ENCODE results near the gene GLIS1. TPM values are rescaled to one million over a fixed set of nuclear protein-coding genes. Genes with fewer than 3 reads are reported as not detected.

GLIS1 gene
- polyA plus RNA-seq, 1 donor from 2014 or later, result not detected

DNA sequence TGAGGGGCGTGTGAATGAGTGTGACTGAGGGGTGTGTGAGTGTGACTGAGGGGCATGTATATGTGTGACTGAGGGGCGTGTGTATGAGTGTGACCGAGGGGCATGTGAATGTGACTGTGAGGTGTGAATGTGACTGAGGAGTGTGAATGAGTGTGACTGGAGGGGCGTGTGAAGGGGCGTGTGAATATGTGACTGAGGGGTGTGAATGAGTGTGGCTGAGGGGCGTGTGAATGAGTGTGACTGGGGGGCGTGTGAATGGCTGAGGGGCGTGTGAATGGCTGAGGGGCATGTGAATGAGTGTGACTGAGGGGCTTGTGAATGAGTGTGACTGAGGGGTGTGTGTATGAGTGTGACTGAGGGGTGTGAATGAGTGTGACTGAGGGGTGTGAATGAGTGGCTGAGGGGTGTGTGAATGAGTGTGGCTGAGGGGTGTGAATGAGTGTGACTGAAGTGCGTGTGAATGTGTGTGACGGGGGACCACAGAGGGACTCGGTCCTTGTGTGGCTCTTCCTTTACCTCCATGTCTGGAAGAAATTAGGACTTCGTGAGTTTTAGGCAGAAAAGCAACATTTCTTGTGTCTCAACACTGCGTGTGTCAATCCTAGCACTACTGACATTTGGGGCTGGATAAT, 105.8 kb downstream of the GLIS1 start:
- no peaks in the 10 kb centered on the region for H3K79me2 ChIP-seq (replicated peaks; ENCODE audit: insufficient read depth, low read length)

DNA sequence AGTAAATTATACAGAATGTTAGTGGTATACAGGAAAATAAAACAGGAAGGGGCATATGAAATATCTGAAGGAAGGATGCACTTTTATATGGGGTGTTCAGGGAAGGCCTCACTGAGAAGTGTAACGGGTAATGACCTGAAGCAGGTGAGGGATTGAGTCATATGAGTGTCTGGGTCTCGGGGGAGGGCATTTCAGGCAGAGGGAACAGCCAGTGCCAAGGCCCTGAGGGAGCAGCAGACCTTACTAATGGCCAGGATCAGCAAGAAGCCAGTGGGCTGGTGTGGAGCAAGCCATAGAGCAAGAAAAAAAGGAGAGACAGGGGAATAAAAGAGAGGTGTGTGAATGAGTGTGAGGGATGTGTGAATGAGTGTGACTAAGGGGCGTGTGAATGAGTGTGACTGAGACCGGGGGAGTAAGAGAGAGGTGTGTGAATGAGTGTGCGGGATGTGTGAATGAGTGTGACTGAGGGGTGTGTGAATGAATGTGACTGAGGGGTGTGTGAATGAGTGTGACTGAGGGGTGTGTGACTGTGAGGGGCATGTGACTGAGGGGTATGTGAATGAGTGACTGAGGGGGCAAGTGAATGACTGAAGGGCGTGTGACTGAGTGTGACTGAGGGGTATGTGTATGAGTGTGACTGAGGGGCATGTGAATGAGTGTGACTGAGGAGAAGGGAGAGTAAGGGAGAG, 107.2 kb downstream of the GLIS1 start:
- Histone ChIP-seq H3F3A (ENCODE audit: insufficient read depth, low read length, poor library complexity, severe bottlenecking) (no peaks in the 10 kb centered on the region), H3K36me3 (ENCODE audit: insufficient read depth, low read length) (no peaks in the 10 kb centered on the region), H3K4me3 (ENCODE audit: low read length) (no peak overlapping the region), H3K27me3 (ENCODE audit: insufficient read depth, low read depth, low read length) (no peaks in the 10 kb centered on the region), H3K79me2 (replicated peaks; ENCODE audit: insufficient read depth, low read length) (no peaks in the 10 kb centered on the region), H3K9me3 (ENCODE audit: low read length) (no peaks in the 10 kb centered on the region), H3K27ac (ENCODE audit: low read length) (no peak overlapping the region), H4K20me1 (ENCODE audit: insufficient read depth) (no peaks in the 10 kb centered on the region), H3K9ac (ENCODE audit: low read length) (no peak overlapping the region), H3K9me2 (ENCODE audit: insufficient read depth, low read length) (no peaks in the 10 kb centered on the region), H2AFZ (ENCODE audit: low read depth, low read length) (no peak overlapping the region), H3K4me2 (ENCODE audit: low read length) (no peak overlapping the region)
- TF ChIP-seq EZH2 (IDR thresholded peaks at IDR 0.05; ENCODE audit: borderline replicate concordance, insufficient read depth, low read length, poor library complexity, severe bottlenecking) (no peak), SMC3 (conservative IDR thresholded peaks at IDR 0.05; ENCODE audit: poor library complexity) (no peak), POLR2AphosphoS5 (IDR thresholded peaks at IDR 0.05) (no peak), TAF1 (IDR thresholded peaks at IDR 0.05; ENCODE audit: low read depth) (no peak), EP300 (conservative IDR thresholded peaks at IDR 0.05; ENCODE audit: poor library complexity, severe bottlenecking) (no peak), MXI1 (conservative IDR thresholded peaks at IDR 0.05; ENCODE audit: poor library complexity, severe bottlenecking) (no peak), RAD21 (conservative IDR thresholded peaks at IDR 0.05) (no peak)
- TF ChIP-seq, protein P1, sequence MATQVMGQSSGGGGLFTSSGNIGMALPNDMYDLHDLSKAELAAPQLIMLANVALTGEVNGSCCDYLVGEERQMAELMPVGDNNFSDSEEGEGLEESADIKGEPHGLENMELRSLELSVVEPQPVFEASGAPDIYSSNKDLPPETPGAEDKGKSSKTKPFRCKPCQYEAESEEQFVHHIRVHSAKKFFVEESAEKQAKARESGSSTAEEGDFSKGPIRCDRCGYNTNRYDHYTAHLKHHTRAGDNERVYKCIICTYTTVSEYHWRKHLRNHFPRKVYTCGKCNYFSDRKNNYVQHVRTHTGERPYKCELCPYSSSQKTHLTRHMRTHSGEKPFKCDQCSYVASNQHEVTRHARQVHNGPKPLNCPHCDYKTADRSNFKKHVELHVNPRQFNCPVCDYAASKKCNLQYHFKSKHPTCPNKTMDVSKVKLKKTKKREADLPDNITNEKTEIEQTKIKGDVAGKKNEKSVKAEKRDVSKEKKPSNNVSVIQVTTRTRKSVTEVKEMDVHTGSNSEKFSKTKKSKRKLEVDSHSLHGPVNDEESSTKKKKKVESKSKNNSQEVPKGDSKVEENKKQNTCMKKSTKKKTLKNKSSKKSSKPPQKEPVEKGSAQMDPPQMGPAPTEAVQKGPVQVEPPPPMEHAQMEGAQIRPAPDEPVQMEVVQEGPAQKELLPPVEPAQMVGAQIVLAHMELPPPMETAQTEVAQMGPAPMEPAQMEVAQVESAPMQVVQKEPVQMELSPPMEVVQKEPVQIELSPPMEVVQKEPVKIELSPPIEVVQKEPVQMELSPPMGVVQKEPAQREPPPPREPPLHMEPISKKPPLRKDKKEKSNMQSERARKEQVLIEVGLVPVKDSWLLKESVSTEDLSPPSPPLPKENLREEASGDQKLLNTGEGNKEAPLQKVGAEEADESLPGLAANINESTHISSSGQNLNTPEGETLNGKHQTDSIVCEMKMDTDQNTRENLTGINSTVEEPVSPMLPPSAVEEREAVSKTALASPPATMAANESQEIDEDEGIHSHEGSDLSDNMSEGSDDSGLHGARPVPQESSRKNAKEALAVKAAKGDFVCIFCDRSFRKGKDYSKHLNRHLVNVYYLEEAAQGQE (IDR thresholded peaks at IDR 0.05; ENCODE audit: borderline replicate concordance), result no peak
- TF ChIP-seq, protein P2, sequence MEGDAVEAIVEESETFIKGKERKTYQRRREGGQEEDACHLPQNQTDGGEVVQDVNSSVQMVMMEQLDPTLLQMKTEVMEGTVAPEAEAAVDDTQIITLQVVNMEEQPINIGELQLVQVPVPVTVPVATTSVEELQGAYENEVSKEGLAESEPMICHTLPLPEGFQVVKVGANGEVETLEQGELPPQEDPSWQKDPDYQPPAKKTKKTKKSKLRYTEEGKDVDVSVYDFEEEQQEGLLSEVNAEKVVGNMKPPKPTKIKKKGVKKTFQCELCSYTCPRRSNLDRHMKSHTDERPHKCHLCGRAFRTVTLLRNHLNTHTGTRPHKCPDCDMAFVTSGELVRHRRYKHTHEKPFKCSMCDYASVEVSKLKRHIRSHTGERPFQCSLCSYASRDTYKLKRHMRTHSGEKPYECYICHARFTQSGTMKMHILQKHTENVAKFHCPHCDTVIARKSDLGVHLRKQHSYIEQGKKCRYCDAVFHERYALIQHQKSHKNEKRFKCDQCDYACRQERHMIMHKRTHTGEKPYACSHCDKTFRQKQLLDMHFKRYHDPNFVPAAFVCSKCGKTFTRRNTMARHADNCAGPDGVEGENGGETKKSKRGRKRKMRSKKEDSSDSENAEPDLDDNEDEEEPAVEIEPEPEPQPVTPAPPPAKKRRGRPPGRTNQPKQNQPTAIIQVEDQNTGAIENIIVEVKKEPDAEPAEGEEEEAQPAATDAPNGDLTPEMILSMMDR (IDR thresholded peaks at IDR 0.05; ENCODE audit: poor library complexity, severe bottlenecking), result no peak

More for the DNA sequence above, 105.8 kb downstream of the GLIS1 start:
- Histone ChIP-seq H3K9me2 (ENCODE audit: insufficient read depth, low read length) (no peaks in the 10 kb centered on the region), H3K4me3 (ENCODE audit: low read length) (no peak overlapping the region), H3K36me3 (ENCODE audit: insufficient read depth, low read length) (no peaks in the 10 kb centered on the region), H3K9ac (ENCODE audit: low read length) (no peak overlapping the region), H3K27me3 (ENCODE audit: insufficient read depth, low read depth, low read length) (no peaks in the 10 kb centered on the region), H3F3A (ENCODE audit: insufficient read depth, low read length, poor library complexity, severe bottlenecking) (no peaks in the 10 kb centered on the region), H2AFZ (ENCODE audit: low read depth, low read length) (no peak overlapping the region), H3K9me3 (ENCODE audit: low read length) (no peaks in the 10 kb centered on the region), H4K20me1 (ENCODE audit: insufficient read depth) (no peaks in the 10 kb centered on the region), H3K27ac (ENCODE audit: low read length) (no peak overlapping the region), H3K4me2 (ENCODE audit: low read length) (no peak overlapping the region)
- TF ChIP-seq EP300 (conservative IDR thresholded peaks at IDR 0.05; ENCODE audit: poor library complexity, severe bottlenecking) (no peak), MXI1 (conservative IDR thresholded peaks at IDR 0.05; ENCODE audit: poor library complexity, severe bottlenecking) (no peak), EZH2 (IDR thresholded peaks at IDR 0.05; ENCODE audit: borderline replicate concordance, insufficient read depth, low read length, poor library complexity, severe bottlenecking) (no peak), SMC3 (conservative IDR thresholded peaks at IDR 0.05; ENCODE audit: poor library complexity) (no peak), POLR2AphosphoS5 (IDR thresholded peaks at IDR 0.05) (no peak), TAF1 (IDR thresholded peaks at IDR 0.05; ENCODE audit: low read depth) (no peak), RAD21 (conservative IDR thresholded peaks at IDR 0.05) (no peak)
- TF ChIP-seq, protein P2 (IDR thresholded peaks at IDR 0.05; ENCODE audit: poor library complexity, severe bottlenecking), result no peak

All from neural cell (in vitro differentiated cells).